A549 (cell line): Measurements from ENCODE around the gene SPACA7. TPM values are rescaled to one million over a fixed set of nuclear protein-coding genes. Genes with fewer than 3 reads are reported as not detected.
"Not testable (repeated sequence)": the region's sequence is repeated elsewhere in the genome, so short reads cannot be mapped to it uniquely, and the experiment has no call there.

ENCODE experiments used
- ATAC-seq, 2 experiments: fragments of 200-7000 bp in 1 of 2; fragments of >200 bp in 1 of 2; cut with Nextera tagmentation in 1 of 2; cut with Tn5 transposase in 1 of 2; 3 replicates each; pipeline versions ENCODE4 v1.8.0 to v1.9.1; 2018 to 2020; ENCODE audit warnings: mild to moderate bottlenecking in 1 of 2, moderate library complexity in 1 of 2
- CTCF ChIA-PET: fragments of 300-600 bp; sonication (Branson Sonifier 250); formaldehyde crosslinking; extraction: SDS; loops from one replicate; lab custom pipeline; 2021; ENCODE audit warnings: antibody characterized with exemption, inconsistent platforms; lab: Yijun Ruan, JAX
- POLR2A ChIA-PET: fragments of 350-600 bp; formaldehyde crosslinking; extraction: SDS; loops from one replicate; lab custom pipeline; 2021; ENCODE audit warnings: antibody characterized with exemption, inconsistent platforms; lab: Yijun Ruan, JAX
- DNase-seq, 2 experiments: peaks; one replicate each; pipeline versions ENCODE4 v3.0.0 to v3.0.0-alpha.2; 2011 to 2016; ENCODE audit warnings: low read depth in 1 of 2, low spot score in 1 of 2
- FAIRE-seq: peaks from 2 replicates; lab custom pipeline; 2011; peaks lifted over from hg19 to GRCh38; lab: Jason Lieb, UNC
- H3K27ac ChIP-seq, 2 experiments: fragments of >200 bp; sonication (Bioruptor Twin); formaldehyde crosslinking; 3 replicates each; pipeline ENCODE4 v1.5.1; 2016 to 2017
- H3K4me1 ChIP-seq: fragments of >200 bp; sonication (Bioruptor Twin); formaldehyde crosslinking; 3 replicates; pipeline ENCODE4 v1.6.1; 2016
- H3K4me2 ChIP-seq: fragments of >200 bp; sonication (Bioruptor Twin); formaldehyde crosslinking; 3 replicates; pipeline ENCODE4 v1.6.1; 2016
- H3K4me3 ChIP-seq: fragments of >200 bp; sonication (Bioruptor Twin); formaldehyde crosslinking; 3 replicates; pipeline ENCODE4 v1.5.1; 2016
- H3K9me3 ChIP-seq: fragments of >200 bp; sonication (Bioruptor Twin); formaldehyde crosslinking; 3 replicates; pipeline ENCODE4 v1.6.1; 2016
- CBX2 ChIP-seq: fragments of 200-600 bp; sonication (generic); IDR thresholded peaks from 2 replicates; pipeline ENCODE4 v1.6.1; 2016; ENCODE audit warnings: low read depth, mild to moderate bottlenecking, borderline replicate concordance
- CEBPB ChIP-seq, 2 experiments: fragments of >200 bp in 1 of 2; sonication (Bioruptor Twin) in 1 of 2; formaldehyde crosslinking in 1 of 2; IDR thresholded peaks; 2 replicates each; pipeline ENCODE4 v1.6.1; 2012 to 2016
- E2F6 ChIP-seq: IDR thresholded peaks from 2 replicates; pipeline ENCODE4 v1.6.1; 2012; ENCODE audit warnings: low read depth, borderline replicate concordance
- HOXA7 ChIP-seq: fragments of 250-450 bp; sonication (Bioruptor Pico); IDR thresholded peaks from 2 replicates; pipeline ENCODE4 v1.5.0; 2020; ENCODE audit warnings: mild to moderate bottlenecking, moderate library complexity
- MAFK ChIP-seq: fragments of 450-650 bp; IDR thresholded peaks from 2 replicates; pipeline ENCODE4 v1.6.1; 2014; ENCODE audit not compliant: partially characterized antibody
- MAZ ChIP-seq: fragments of 150-350 bp; IDR thresholded peaks from 2 replicates; pipeline ENCODE4 v1.6.1; 2014; ENCODE audit warnings: antibody characterized with exemption, low read depth, low read length, borderline replicate concordance
- NFE2L2 ChIP-seq: fragments of 150-350 bp; conservative IDR thresholded peaks from 2 replicates; pipeline ENCODE4 v1.6.1; 2014; ENCODE audit warnings: low read length
- NPAS2 ChIP-seq: fragments of 250-450 bp; sonication (Bioruptor Pico); IDR thresholded peaks from 2 replicates; pipeline ENCODE4 v1.8.0; 2022; ENCODE audit warnings: mild to moderate bottlenecking, moderate library complexity, borderline replicate concordance
- NR3C1 ChIP-seq: fragments of >200 bp; sonication (Bioruptor Twin); formaldehyde crosslinking; IDR thresholded peaks from 3 replicates; pipeline ENCODE4 v1.6.1; 2017
- PHF8 ChIP-seq: fragments of 200-600 bp; sonication (generic); IDR thresholded peaks from 2 replicates; pipeline ENCODE4 v1.6.1; 2016; ENCODE audit warnings: low read depth, mild to moderate bottlenecking, antibody characterized with exemption, moderate library complexity, borderline replicate concordance
- RARB ChIP-seq: fragments of 250-450 bp; sonication (Bioruptor Pico); IDR thresholded peaks from 2 replicates; pipeline ENCODE4 v1.8.0; 2021; ENCODE audit warnings: mild to moderate bottlenecking, moderate library complexity
- RFX5 ChIP-seq: fragments of 450-650 bp; IDR thresholded peaks from 2 replicates; pipeline ENCODE4 v1.7.1; 2014; ENCODE audit warnings: antibody characterized with exemption, mild to moderate bottlenecking, moderate library complexity
- ZC3H11A ChIP-seq: fragments of 450-650 bp; IDR thresholded peaks from 2 replicates; pipeline ENCODE4 v1.6.1; 2014; ENCODE audit warnings: antibody characterized with exemption, mild to moderate bottlenecking
- ZFP36 ChIP-seq: fragments of 450-650 bp; IDR thresholded peaks from 2 replicates; pipeline ENCODE4 v1.6.1; 2014; ENCODE audit warnings: borderline replicate concordance; ENCODE audit not compliant: partially characterized antibody
- ZNF302 ChIP-seq: fragments of 250-450 bp; sonication (Bioruptor Pico); IDR thresholded peaks from 2 replicates; pipeline ENCODE4 v1.9.0; 2021; ENCODE audit warnings: inconsistent platforms, mild to moderate bottlenecking, moderate library complexity
- ZSCAN20 ChIP-seq: fragments of 250-450 bp; sonication (Bioruptor Pico); IDR thresholded peaks from 2 replicates; pipeline ENCODE4 v1.8.0; 2022; ENCODE audit warnings: mild to moderate bottlenecking, moderate library complexity
- WGBS: methylation state at CpG from one replicate; pipeline ENCODE4 v1.1.6; 2017; ENCODE audit errors: missing lambda C conversion rate; 5-methylcytosine and 5-hydroxymethylcytosine counted together
- polyA plus RNA-seq, 4 experiments: library from polyadenylated mRNA; depleted of rRNA in 3 of 4; stranded (reverse); fragments of >200 nt; fragmentation: RNase III in 1 of 4; extraction: RNeasy Plus Mini Kit Qiagen cat#74134 plus additional on column Dnase treatment in 1 of 4; gene quantifications; 2 replicates in 3 of 4; 3 replicates in 1 of 4; pipeline ENCODE4 v1.2.3, GENCODE V29; 2011 to 2017
- TF ChIP-seq, protein P1 (sequence below): fragments of 250-450 bp; sonication (Bioruptor Pico); IDR thresholded peaks from 2 replicates; pipeline ENCODE4 v1.5.0; 2020; ENCODE audit warnings: low read depth, mild to moderate bottlenecking, moderate library complexity
- TF ChIP-seq, protein P2 (sequence below): fragments of >200 bp; sonication (Bioruptor Twin); formaldehyde crosslinking; IDR thresholded peaks from 3 replicates; pipeline ENCODE4 v1.6.1; 2016
- TF ChIP-seq, protein P3 (sequence below): fragments of 450-650 bp; IDR thresholded peaks from 2 replicates; pipeline ENCODE4 v1.6.1; 2014; ENCODE audit warnings: antibody characterized with exemption

The SPACA7 gene
- polyA plus RNA-seq, 2 of the 4 experiments (the other 2 are of a cell fraction): not detected

DNA sequence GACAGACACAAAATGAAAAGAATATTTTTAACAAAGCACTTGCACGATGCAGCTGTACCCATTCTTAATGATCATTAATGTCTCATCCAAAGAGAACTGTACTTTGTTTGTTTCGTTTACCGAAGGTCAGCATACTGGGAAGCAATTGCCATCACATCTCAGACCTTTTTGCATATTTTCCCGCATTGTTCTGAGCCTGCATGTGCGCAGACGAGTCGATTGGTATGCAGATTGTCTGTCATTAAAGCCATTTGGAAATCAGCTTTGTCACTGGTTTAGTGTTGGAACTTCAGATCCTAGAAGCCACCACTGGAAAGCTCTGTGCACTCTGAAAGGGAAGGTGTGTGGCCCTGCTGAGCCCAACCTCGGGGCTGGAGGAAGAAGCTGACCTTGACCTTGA is 15.6 kb downstream of the SPACA7 start:
- no peak overlapping the region for H3K27ac ChIP-seq
- FAIRE-seq: no peak
- 15% methylated on average over 8 of the region's 8 CpGs for WGBS
- H3K4me1 ChIP-seq: no peaks in the 10 kb centered on the region
- no peak overlapping the region for H3K4me2 ChIP-seq
- H3K4me3 ChIP-seq: no peak overlapping the region
- POLR2A ChIA-PET: no interaction called here
- ATAC-seq: no peak
- H3K9me3 ChIP-seq: no peaks in the 10 kb centered on the region
- CTCF ChIA-PET: no interaction called here
- TF ChIP-seq MAZ (no peak), RARB (CRISPR knock-in tag) (no peak), CEBPB (IDR thresholded peaks at IDR 0.05) (no peak), NR3C1 (no peak), PHF8 (no peak)
- DNase-seq: no peak

DNA sequence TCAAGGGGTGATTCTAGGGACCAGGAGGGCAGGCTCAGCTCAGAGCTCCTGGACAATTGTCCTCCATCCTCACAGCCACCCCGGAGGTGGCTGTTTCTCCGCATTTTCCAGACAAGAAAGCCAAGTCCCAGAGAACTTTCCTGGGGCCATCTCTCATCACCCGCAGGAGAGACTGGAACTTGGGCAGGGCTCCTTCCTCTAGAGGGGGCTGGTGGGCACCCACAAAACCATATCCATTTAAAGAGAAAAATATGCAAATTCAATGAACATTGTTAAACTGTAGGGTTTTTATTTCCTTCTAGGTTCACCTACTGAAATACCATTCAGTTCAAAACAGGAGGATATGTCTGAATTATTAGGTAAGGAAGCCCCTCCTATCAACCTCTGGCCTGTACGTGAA is 16.6 kb downstream of the SPACA7 start:
- DNase-seq (no peak), ATAC-seq (no peak), FAIRE-seq (no peak)
- Histone ChIP-seq H3K4me1 (no peaks in the 10 kb centered on the region), H3K9me3 (no peaks in the 10 kb centered on the region), H3K4me2 (no peak overlapping the region), H3K4me3 (no peak overlapping the region), H3K27ac (no peak overlapping the region)
- 15% methylated on average over 4 of the region's 4 CpGs for WGBS
- ChIA-PET POLR2A (no interaction called here), CTCF (no interaction called here)
- TF ChIP-seq MAFK (no peak), ZSCAN20 (CRISPR knock-in tag) (no peak), RFX5 (no peak), NPAS2 (CRISPR knock-in tag) (no peak), ZC3H11A (no peak), NFE2L2 (no peak), CBX2 (no peak), E2F6 (no peak), ZNF302 (no peak), HOXA7 (CRISPR knock-in tag) (no peak), ZFP36 (no peak)
- TF ChIP-seq, protein P1, sequence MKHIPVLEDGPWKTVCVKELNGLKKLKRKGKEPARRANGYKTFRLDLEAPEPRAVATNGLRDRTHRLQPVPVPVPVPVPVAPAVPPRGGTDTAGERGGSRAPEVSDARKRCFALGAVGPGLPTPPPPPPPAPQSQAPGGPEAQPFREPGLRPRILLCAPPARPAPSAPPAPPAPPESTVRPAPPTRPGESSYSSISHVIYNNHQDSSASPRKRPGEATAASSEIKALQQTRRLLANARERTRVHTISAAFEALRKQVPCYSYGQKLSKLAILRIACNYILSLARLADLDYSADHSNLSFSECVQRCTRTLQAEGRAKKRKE (CRISPR knock-in tag): no peak
- TF ChIP-seq, protein P2, sequence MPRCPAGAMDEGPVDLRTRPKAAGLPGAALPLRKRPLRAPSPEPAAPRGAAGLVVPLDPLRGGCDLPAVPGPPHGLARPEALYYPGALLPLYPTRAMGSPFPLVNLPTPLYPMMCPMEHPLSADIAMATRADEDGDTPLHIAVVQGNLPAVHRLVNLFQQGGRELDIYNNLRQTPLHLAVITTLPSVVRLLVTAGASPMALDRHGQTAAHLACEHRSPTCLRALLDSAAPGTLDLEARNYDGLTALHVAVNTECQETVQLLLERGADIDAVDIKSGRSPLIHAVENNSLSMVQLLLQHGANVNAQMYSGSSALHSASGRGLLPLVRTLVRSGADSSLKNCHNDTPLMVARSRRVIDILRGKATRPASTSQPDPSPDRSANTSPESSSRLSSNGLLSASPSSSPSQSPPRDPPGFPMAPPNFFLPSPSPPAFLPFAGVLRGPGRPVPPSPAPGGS: no peak
- TF ChIP-seq, protein P3, sequence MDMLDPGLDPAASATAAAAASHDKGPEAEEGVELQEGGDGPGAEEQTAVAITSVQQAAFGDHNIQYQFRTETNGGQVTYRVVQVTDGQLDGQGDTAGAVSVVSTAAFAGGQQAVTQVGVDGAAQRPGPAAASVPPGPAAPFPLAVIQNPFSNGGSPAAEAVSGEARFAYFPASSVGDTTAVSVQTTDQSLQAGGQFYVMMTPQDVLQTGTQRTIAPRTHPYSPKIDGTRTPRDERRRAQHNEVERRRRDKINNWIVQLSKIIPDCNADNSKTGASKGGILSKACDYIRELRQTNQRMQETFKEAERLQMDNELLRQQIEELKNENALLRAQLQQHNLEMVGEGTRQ: no peak

- CTCF ChIA-PET, H3K4me2 ChIP-seq, POLR2A ChIA-PET, H3K27ac ChIP-seq, H3K9me3 ChIP-seq, H3K4me3 ChIP-seq, H3K4me1 ChIP-seq, FAIRE-seq, DNase-seq: not testable (repeated sequence)
- 63% methylated on average over 5 of the region's 16 CpGs for WGBS
- peak; percentile 38 to 61; a peak in 4 of 6 replicates for ATAC-seq
These were observed 18.9 kb downstream of the SPACA7 start for GRCh38 chr13:112395022-112395421.

- H3K4me2 ChIP-seq, H3K4me1 ChIP-seq, POLR2A ChIA-PET, H3K27ac ChIP-seq, H3K9me3 ChIP-seq, ATAC-seq, FAIRE-seq, CTCF ChIA-PET, DNase-seq, H3K4me3 ChIP-seq: not testable (repeated sequence)
- WGBS: 12% methylated on average over 2 of the region's 13 CpGs
These were observed 19.8 kb downstream of the SPACA7 start for GRCh38 chr13:112395941-112396340.
